ENCODE data around the gene TLK1. TPM values are rescaled to one million over a fixed set of nuclear protein-coding genes. Genes with fewer than 3 reads are reported as not detected.

TLK1 gene
- total and polyA plus RNA-seq, 9 of the 15 experiments (the other 6 are each of a cell fraction or from before 2014, with no cell fraction given): 20.2 to 101 (median 40.5) TPM

DNA sequence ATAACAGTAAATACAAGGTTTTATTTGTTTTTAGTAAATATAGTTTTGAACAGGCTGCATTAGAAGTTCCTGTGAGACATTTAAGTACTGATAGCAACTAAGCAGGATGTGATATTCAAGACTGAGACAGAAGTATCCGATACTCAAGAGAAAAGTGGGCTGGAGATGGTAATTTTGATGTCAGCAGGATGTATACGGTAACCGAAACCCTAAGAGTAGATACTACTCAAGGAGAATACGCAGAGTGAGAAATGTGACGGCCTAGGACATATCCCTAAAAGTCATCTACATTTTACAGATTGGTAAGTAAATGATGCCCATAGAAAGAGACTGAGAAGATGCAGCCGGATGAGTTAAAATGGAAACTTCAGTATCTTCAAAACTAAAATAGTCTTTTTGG lies 116.3 kb downstream of the TLK1 start:
- Histone ChIP-seq H2AFZ (ENCODE audit: low read depth, low read length) (no peak overlapping the region), H3K9me3 (replicated peaks; ENCODE audit: control insufficient read depth, insufficient read depth, low read depth, low read length) (no peaks in the 10 kb centered on the region), H3K9ac (ENCODE audit: insufficient read depth in 1 of 2, low read depth in 2 of 2, low read length in 2 of 2) (no peak overlapping the region), H3K4me3 (no peak overlapping the region), H3K27me3 (ENCODE audit: control insufficient read depth in 2 of 2, insufficient read depth in 2 of 2, low read length in 2 of 2) (no peaks in the 10 kb centered on the region), H4K20me1 (replicated peaks; ENCODE audit: control insufficient read depth, insufficient read depth, low read length) (no peaks in the 10 kb centered on the region), H3K9me1 (ENCODE audit: control insufficient read depth, insufficient read depth, low read length) (no peaks in the 10 kb centered on the region), H3K79me2 (ENCODE audit: control insufficient read depth, insufficient read depth, low read length) (no peaks in the 10 kb centered on the region), H3K27ac (ENCODE audit: extremely low read depth, low read depth, low read length) (no peak overlapping the region), H3K4me2 (ENCODE audit: insufficient read depth, low read length) (no peak overlapping the region), H3K4me1 (replicated peaks in 1 of 2; ENCODE audit: control insufficient read depth in 2 of 2, insufficient read depth in 2 of 2, low read length in 2 of 2) (no peaks in the 10 kb centered on the region), H3K36me3 (ENCODE audit: control insufficient read depth, insufficient read depth, low read length) (peaks cover 89% of the 10 kb centered on the region)
- POLR2A ChIA-PET: no interaction called here
- ATAC-seq (no peak), FAIRE-seq (no peak), DNase-seq (ENCODE audit: extremely low read depth in 1 of 4, low spot score in 3 of 4) (no peak)
- BruUV-seq (replicated peaks): no TSS peak
- in situ Hi-C loops (cut with MboI): no loop called here
- CTCF ChIA-PET (ENCODE audit: low intra/inter-chr PET ratio): no interaction called here
- TF ChIP-seq, protein P1, sequence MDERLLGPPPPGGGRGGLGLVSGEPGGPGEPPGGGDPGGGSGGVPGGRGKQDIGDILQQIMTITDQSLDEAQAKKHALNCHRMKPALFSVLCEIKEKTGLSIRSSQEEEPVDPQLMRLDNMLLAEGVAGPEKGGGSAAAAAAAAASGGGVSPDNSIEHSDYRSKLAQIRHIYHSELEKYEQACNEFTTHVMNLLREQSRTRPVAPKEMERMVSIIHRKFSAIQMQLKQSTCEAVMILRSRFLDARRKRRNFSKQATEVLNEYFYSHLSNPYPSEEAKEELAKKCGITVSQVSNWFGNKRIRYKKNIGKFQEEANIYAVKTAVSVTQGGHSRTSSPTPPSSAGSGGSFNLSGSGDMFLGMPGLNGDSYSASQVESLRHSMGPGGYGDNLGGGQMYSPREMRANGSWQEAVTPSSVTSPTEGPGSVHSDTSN (CRISPR knock-in tag; IDR thresholded peaks at IDR 0.05; ENCODE audit: low read depth): no peak
- TF ChIP-seq, protein P1 (tag; conservative IDR thresholded peaks at IDR 0.05; ENCODE audit: low read depth): no peak
- TF ChIP-seq BDP1 (IDR thresholded peaks at IDR 0.05; ENCODE audit: insufficient read depth, insufficient read length): no peak
- TF ChIP-seq TCF7 (IDR thresholded peaks at IDR 0.05; ENCODE audit: borderline replicate concordance): no peak
- TF ChIP-seq, protein P2, sequence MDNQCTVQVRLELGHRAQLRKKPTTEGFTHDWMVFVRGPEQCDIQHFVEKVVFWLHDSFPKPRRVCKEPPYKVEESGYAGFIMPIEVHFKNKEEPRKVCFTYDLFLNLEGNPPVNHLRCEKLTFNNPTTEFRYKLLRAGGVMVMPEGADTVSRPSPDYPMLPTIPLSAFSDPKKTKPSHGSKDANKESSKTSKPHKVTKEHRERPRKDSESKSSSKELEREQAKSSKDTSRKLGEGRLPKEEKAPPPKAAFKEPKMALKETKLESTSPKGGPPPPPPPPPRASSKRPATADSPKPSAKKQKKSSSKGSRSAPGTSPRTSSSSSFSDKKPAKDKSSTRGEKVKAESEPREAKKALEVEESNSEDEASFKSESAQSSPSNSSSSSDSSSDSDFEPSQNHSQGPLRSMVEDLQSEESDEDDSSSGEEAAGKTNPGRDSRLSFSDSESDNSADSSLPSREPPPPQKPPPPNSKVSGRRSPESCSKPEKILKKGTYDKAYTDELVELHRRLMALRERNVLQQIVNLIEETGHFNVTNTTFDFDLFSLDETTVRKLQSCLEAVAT (IDR thresholded peaks at IDR 0.05): no peak
- WGBS (ENCODE audit: insufficient coverage, low coverage, missing lambda C conversion rate): 64% methylated on average over 6 of the region's 6 CpGs
- intact Hi-C loops (cut with micrococcal nuclease): no loop called here

Data from K562 (cell line).